ENCODE measurements around the gene ARL5C. TPM values are rescaled to one million over a fixed set of nuclear protein-coding genes. Genes with fewer than 3 reads are reported as not detected.
A peak's percentile ranks its signal among the peaks of the same experiment; 100 is the strongest.
"Not testable (repeated sequence)": the region's sequence is repeated elsewhere in the genome, so short reads cannot be mapped to it uniquely, and the experiment has no call there.

The ARL5C gene
- total RNA-seq, 1 donor from 2014 or later = not detected

DNA sequence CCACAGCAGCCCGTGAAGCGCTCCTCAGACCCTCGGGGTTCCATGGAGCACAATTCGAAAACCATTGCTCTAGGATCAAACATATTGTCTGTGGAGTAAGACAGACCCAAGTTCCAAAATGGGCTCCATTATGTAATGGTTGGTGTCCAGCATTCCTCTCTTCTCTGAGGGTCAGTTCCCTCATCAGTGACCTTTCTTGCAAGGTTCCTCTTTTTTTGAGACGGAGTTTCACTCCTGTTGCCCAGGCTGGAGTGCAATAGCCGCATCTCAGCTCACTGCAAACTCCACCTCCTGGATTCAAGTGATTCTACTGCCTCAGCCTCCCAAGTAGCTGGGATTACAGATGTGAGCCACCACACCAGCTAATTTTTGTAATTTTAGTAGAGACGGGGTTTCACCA is 43.0 kb downstream of the ARL5C start:
- DNase-seq (no peak), ATAC-seq (ENCODE audit: low read depth) (no peak)
- Mint-ChIP-seq H3K4me3 (no peak overlapping the region), H3K4me1 (peaks cover 19% of the 10 kb centered on the region), H3K27ac (no peak overlapping the region), H3K9me3 (no peaks in the 10 kb centered on the region), H3K36me3 (ENCODE audit: low read depth) (no peaks in the 10 kb centered on the region), H3K27me3 (no peaks in the 10 kb centered on the region)
- intact Hi-C loops (cut with micrococcal nuclease) = no loop called here
- TF ChIP-seq, protein P1, sequence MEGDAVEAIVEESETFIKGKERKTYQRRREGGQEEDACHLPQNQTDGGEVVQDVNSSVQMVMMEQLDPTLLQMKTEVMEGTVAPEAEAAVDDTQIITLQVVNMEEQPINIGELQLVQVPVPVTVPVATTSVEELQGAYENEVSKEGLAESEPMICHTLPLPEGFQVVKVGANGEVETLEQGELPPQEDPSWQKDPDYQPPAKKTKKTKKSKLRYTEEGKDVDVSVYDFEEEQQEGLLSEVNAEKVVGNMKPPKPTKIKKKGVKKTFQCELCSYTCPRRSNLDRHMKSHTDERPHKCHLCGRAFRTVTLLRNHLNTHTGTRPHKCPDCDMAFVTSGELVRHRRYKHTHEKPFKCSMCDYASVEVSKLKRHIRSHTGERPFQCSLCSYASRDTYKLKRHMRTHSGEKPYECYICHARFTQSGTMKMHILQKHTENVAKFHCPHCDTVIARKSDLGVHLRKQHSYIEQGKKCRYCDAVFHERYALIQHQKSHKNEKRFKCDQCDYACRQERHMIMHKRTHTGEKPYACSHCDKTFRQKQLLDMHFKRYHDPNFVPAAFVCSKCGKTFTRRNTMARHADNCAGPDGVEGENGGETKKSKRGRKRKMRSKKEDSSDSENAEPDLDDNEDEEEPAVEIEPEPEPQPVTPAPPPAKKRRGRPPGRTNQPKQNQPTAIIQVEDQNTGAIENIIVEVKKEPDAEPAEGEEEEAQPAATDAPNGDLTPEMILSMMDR (IDR thresholded peaks at IDR 0.05) = no peak
- ChIA-PET CTCF (no interaction called here), POLR2A (interaction anchor here (0.9 kb wide), 1 partner anchor 30 kb away, joined by 5 read pairs; no protein-coding TSS in a partner anchor)

DNA sequence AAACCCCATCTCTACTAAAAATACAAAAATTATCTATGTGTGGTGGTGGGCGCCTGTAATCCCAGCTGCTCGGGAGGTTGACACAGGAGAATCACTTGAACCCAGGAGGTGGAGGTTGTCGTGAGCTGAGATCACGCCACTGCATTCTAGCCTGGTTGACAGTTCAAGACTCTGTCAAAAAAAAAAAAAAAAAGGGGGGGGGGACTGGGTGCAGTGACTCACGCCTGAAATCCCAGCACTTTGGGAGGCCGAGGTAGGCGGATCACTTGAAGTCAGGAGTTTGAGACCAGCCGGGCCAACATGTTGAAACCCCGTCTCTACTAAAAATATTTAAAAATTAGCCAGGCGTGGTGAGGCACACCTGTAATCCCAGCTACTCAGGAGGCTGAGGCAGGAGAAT is 44.0 kb downstream of the ARL5C start:
- POLR2A ChIA-PET = interaction anchor here (0.7 to 0.8 kb wide), 2 partner anchors 32 to 213 kb away, joined by 7 to 9 read pairs; no protein-coding TSS in a partner anchor
- peaks cover 23% of the 10 kb centered on the region for H3K4me1 Mint-ChIP-seq
- DNase-seq; H3K36me3 Mint-ChIP-seq (ENCODE audit: low read depth); H3K4me3 Mint-ChIP-seq; H3K27ac Mint-ChIP-seq; H3K9me3 Mint-ChIP-seq; ATAC-seq (ENCODE audit: low read depth); H3K27me3 Mint-ChIP-seq; intact Hi-C loops (cut with micrococcal nuclease): not testable (repeated sequence)
- CTCF ChIA-PET = interaction anchor here (0.6 kb wide), 1 partner anchor 264 kb away, joined by 3 read pairs; no protein-coding TSS in a partner anchor

DNA sequence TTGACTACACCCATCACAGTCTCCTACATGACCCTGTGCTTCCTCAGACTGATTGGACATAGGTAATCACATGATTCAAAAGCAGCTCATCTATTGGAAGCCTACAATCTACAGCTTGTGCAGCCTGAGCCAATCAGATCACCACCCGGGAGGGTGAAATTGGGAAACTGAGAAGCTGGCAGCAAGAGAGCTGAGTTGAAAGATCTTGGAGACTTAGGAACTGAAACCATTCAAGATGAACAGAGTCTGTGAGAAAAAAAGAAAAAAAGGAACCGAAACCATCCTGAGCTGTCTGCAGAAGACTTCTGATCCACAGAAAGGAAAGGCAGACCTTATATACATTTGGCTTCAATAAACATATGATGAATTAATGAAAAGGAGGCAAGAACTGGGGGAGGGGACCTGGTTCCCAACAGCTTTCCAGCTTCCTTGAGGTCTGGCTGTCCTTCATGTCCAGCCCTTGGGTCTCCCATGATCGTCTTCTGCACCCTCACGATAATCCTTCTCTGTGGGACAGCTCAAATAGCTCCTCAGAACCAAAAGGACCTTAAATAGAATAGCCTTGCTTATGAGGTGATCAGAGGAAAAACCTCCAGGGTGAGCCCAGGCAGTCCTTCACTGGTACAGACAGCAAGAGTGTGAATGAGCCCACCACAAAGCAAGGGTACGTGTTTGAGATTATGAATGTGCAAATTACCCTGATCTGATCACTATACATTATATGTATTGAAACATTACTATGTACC is 47.1 kb downstream of the ARL5C start:
- POLR2A ChIA-PET = interaction anchor here (0.6 to 1.3 kb wide), 7 partner anchors 14 to 862 kb away, joined by 3 to 5 read pairs (median 3); partner anchors contain the start of gene FBXO47
- peak; percentile 25 for DNase-seq
- Mint-ChIP-seq H3K36me3 (ENCODE audit: low read depth) (no peaks in the 10 kb centered on the region), H3K9me3 (no peaks in the 10 kb centered on the region), H3K27me3 (no peaks in the 10 kb centered on the region), H3K27ac (no peak overlapping the region), H3K4me3 (peak overlapping the region; percentile 56), H3K4me1 (peaks cover 23% of the 10 kb centered on the region)
- intact Hi-C loops (cut with micrococcal nuclease) = no loop called here
- TF ChIP-seq, protein P1 (IDR thresholded peaks at IDR 0.05) = no peak
- CTCF ChIA-PET = interaction anchor here (1.0 kb wide), 1 partner anchor 34 kb away, joined by 4 read pairs; no protein-coding TSS in a partner anchor
- ATAC-seq (ENCODE audit: low read depth) = peak; percentile 90

DNA sequence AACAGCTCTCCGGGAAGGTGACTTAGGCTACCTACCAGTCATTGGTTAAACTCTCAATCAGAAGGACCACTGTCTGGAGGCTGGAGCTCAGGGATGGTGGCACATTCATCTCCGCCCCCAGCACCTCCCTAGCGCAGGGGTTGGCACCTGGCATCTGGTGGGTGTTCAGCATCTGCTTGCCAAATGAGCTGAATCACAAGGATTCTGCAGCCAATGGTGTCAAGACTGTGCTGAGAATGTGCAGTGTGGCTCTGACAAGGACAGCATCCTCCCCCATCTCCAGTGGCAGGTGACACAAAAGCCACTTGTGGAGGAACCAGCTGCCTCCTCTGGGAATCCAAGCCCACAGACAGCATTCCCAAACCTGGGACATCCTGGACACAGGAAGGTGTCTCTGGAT is 49.7 kb downstream of the ARL5C start:
- intact Hi-C loops (cut with micrococcal nuclease) = no loop called here
- DNase-seq = no peak
- ChIA-PET POLR2A (no interaction called here), CTCF (no interaction called here)
- Mint-ChIP-seq H3K4me1 (peaks cover 23% of the 10 kb centered on the region), H3K9me3 (no peaks in the 10 kb centered on the region), H3K27ac (no peak overlapping the region), H3K27me3 (no peaks in the 10 kb centered on the region), H3K36me3 (ENCODE audit: low read depth) (no peaks in the 10 kb centered on the region), H3K4me3 (no peak overlapping the region)
- ATAC-seq (ENCODE audit: low read depth) = no peak
- TF ChIP-seq, protein P1 (IDR thresholded peaks at IDR 0.05) = no peak

DNA sequence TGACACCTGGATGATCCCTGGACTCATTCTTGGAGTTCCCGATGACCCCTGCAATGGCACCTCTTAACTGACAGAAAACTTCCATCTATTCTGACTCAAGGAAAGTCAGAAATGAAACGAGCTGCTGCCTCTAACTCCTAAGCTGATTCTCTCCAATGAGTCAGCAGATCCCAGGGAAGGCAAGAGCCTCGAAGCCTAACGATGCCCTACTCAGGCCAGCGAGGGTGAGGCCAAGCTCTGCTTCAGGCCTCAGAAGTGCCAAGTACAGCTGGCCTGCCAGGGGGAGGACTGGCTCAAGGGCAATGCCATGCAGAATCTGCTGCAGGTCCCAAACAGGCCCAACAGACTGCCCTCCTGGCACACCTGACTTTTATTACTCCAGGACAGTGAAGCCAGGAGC is 50.8 kb downstream of the ARL5C start:
- ATAC-seq (ENCODE audit: low read depth) (no peak), DNase-seq (no peak)
- CTCF ChIA-PET = no interaction called here
- intact Hi-C loops (cut with micrococcal nuclease) = no loop called here
- Mint-ChIP-seq H3K9me3 (no peaks in the 10 kb centered on the region), H3K27me3 (peaks cover 6% of the 10 kb centered on the region), H3K36me3 (ENCODE audit: low read depth) (no peaks in the 10 kb centered on the region), H3K4me3 (no peak overlapping the region), H3K27ac (peak overlapping the region; percentile 18), H3K4me1 (peaks cover 23% of the 10 kb centered on the region)
- POLR2A ChIA-PET = no interaction called here
- TF ChIP-seq, protein P1 (IDR thresholded peaks at IDR 0.05) = no peak
